Neural crest cell (in vitro differentiated cells): ENCODE results near the gene TTC17. TPM values are rescaled to one million over a fixed set of nuclear protein-coding genes. Genes with fewer than 3 reads are reported as not detected.

ENCODE experiments used
- DNase-seq: peaks from one replicate; pipeline ENCODE4 v3.0.0; 2021; ENCODE audit warnings: low read depth, mixed read lengths, low spot score
- H3K27ac Mint-ChIP-seq: one replicate; pipeline ENCODE4 v1.8.0; 2021; ENCODE audit warnings: mild to moderate bottlenecking, mixed read lengths; ENCODE audit not compliant: unreplicated experiment
- H3K27me3 Mint-ChIP-seq: 2 replicates; pipeline ENCODE4 v1.8.0; 2021; ENCODE audit warnings: low read depth, mild to moderate bottlenecking, mixed read lengths
- H3K36me3 Mint-ChIP-seq: 2 replicates; pipeline ENCODE4 v1.8.0; 2021; ENCODE audit warnings: low read depth, mild to moderate bottlenecking, mixed read lengths
- H3K4me1 Mint-ChIP-seq: 2 replicates; pipeline ENCODE4 v1.8.0; 2021; ENCODE audit warnings: mixed read lengths
- H3K4me3 Mint-ChIP-seq: one replicate; pipeline ENCODE4 v1.8.0; 2021; ENCODE audit warnings: mild to moderate bottlenecking, mixed read lengths
- H3K9me3 Mint-ChIP-seq: 2 replicates; pipeline ENCODE4 v1.8.0; 2021; ENCODE audit warnings: mixed read lengths
- total RNA-seq: library from RNA; stranded (reverse); gene quantifications from 2 replicates; pipeline ENCODE4 v1.2.1, GENCODE V29; 2021
- TF ChIP-seq, protein P1 (sequence below): fragments of 200-600 bp; sonication (generic); conservative IDR thresholded peaks from 2 replicates; pipeline ENCODE4 v1.5.0; 2021; ENCODE audit warnings: antibody characterized with exemption, mild to moderate bottlenecking

The TTC17 gene
- total RNA-seq, 1 donor from 2014 or later: 74.3 TPM

DNA sequence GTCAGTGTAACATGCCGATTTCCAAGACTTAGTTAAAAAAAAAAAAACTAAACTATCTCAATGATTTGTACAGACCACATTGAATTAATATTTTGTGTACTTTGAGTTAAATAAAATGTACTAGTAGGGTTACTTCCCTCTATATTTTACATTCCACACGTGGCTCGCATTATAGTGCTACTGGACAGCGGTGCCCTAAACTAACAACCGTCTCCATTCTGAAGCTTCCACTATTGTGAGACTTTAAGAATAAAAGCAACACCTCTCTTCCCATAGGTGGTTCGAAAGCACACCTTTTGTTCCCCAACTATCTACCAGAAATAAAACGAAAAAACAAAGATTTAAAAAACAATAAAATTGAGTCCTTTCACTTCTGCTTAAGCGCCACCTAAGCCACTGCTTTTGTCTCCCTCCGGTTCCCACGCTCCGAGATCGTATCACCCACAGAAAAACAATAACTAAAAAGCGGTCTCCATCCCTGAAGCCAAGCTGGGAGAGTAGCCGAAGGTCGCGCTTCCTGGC, 380 bp upstream of the TTC17 start:
- Mint-ChIP-seq H3K9me3 (no peaks in the 10 kb centered on the region), H3K27me3 (no peaks in the 10 kb centered on the region), H3K4me1 (peaks cover 29% of the 10 kb centered on the region), H3K36me3 (no peaks in the 10 kb centered on the region), H3K4me3 (peak overlapping the region; percentile 98), H3K27ac (peak overlapping the region; percentile 97)
- TF ChIP-seq, protein P1, sequence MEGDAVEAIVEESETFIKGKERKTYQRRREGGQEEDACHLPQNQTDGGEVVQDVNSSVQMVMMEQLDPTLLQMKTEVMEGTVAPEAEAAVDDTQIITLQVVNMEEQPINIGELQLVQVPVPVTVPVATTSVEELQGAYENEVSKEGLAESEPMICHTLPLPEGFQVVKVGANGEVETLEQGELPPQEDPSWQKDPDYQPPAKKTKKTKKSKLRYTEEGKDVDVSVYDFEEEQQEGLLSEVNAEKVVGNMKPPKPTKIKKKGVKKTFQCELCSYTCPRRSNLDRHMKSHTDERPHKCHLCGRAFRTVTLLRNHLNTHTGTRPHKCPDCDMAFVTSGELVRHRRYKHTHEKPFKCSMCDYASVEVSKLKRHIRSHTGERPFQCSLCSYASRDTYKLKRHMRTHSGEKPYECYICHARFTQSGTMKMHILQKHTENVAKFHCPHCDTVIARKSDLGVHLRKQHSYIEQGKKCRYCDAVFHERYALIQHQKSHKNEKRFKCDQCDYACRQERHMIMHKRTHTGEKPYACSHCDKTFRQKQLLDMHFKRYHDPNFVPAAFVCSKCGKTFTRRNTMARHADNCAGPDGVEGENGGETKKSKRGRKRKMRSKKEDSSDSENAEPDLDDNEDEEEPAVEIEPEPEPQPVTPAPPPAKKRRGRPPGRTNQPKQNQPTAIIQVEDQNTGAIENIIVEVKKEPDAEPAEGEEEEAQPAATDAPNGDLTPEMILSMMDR: no peak
- DNase-seq: no peak

DNA sequence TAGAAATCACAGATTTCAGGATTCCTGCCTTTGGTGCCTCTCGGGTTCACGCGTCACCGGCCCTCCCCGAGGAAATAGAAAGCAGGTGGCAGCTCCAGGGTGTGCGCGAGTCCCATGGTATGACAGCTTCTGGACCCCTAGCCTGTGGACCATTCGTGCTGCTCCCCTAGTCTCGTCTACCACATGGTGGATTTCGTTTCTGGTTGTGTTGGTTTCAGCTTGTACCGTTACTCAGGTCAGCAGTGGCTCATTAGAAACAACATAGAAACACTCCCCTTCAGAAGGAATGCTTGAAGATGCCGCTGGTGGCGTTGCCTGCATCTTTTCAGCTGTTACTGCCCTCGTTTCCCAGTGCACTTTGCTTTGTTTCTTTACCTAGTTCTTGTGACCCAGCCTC, 700 bp downstream of the TTC17 start:
- H3K36me3 Mint-ChIP-seq: no peaks in the 10 kb centered on the region
- TF ChIP-seq, protein P1: no peak
- no peak for DNase-seq
- peaks cover 29% of the 10 kb centered on the region for H3K4me1 Mint-ChIP-seq
- H3K4me3 Mint-ChIP-seq: peak overlapping the region; percentile 98
- no peaks in the 10 kb centered on the region for H3K9me3 Mint-ChIP-seq
- no peaks in the 10 kb centered on the region for H3K27me3 Mint-ChIP-seq
- H3K27ac Mint-ChIP-seq: peak overlapping the region; percentile 96

DNA sequence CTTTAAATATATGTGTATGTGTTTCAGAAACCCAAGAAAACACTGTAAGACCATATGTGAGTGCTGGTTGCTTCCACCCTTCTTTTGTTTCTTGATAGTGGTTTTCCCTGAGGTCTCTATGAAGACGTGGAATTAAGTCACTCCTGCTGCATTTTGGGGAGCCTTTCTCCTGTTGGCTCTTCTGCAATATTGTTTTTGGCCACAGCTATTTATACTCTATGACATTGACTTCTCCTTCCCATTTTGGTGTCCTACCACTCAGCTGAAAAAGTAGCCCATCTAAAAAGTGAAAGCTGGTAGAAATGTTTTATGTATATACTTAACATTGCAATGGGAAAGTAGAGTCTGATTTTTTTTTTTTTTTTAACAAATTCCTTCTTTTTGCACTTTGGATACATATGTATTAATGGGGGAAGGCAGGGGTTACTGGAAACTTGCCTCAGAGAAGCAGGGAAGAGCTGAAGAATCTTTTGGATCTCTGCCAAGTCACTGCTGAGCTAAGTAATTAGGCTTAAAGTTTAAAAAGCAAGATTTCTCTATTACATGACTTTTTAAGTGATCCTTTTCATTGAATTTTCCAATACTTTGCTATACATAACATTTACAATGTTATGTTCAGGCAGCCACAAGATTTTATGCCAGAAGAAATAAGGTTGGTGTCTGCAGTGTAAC, 1.8 kb downstream of the TTC17 start:
- Mint-ChIP-seq H3K27me3 (no peaks in the 10 kb centered on the region), H3K36me3 (peaks cover under 1% of the 10 kb centered on the region), H3K4me3 (peak overlapping the region; percentile 98), H3K27ac (peak overlapping the region; percentile 96), H3K4me1 (peaks cover 29% of the 10 kb centered on the region), H3K9me3 (no peaks in the 10 kb centered on the region)
- TF ChIP-seq, protein P1: no peak
- no peak for DNase-seq

DNA sequence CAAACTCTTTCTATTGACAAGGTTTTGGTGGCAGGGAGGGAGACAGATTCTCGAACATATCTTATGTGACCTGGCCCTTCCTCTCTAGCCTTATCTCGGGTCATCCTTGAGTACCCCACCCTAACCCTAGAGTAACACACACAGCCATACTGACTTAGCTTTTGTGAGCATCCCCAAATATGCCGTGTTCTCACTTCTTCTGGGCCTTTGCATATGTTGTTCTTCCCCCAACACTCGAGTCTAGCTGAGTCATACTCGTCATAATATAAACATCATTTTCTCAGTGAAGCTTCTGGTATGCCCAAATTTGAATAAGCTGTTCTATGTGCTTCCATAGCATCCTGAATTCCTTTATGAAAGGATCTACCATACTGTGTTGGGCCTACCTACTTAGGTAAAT, 8.0 kb downstream of the TTC17 start:
- no peak for DNase-seq
- Mint-ChIP-seq H3K9me3 (no peaks in the 10 kb centered on the region), H3K27ac (no peak overlapping the region), H3K4me3 (no peak overlapping the region), H3K27me3 (no peaks in the 10 kb centered on the region), H3K4me1 (peaks cover under 1% of the 10 kb centered on the region), H3K36me3 (peaks cover 2% of the 10 kb centered on the region)
- TF ChIP-seq, protein P1: no peak

DNA sequence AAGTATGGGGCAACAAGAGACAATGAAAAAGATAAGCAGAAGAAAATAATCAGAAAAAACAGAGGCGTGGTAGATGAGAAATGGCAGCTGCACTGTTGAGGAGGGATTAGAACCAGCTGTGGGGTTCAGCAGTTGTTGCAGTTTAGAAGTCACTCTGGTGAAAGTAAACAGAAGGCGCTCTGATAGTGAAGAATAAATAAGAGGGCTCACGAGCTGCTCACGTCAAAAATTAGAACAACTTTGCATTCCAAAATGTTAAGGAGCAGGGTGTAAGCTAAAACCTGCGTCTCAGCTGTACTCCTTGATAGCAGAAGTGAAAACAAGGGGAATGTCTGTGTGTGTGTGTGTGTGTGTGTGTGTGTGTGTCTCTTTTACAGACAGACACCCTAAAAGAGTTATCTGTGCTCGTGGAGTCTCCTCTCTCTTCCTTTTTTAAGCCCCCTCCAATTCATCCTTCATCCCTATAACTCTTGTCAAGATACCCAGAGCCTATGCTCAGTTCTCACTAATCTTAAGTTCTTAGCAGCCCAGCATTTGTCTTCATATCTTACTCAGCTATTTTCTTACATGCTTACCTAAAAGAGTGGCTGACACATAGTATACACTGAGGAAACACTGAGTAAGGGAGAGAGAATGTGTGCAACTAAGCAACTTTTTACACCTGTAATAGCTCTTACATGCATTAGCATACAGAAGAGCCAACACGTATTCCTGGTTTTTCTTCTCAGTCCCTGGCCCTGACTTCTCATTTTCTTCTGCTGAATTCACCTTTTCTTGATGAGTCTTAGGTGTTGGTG, 8.9 kb downstream of the TTC17 start:
- Mint-ChIP-seq H3K4me1 (no peaks in the 10 kb centered on the region), H3K9me3 (no peaks in the 10 kb centered on the region), H3K27ac (peak overlapping the region; percentile 45)

More for the DNA sequence above, 8.9 kb downstream of the TTC17 start:
- no peak for DNase-seq
- TF ChIP-seq, protein P1: no peak
- Mint-ChIP-seq H3K27me3 (no peaks in the 10 kb centered on the region), H3K36me3 (peaks cover 2% of the 10 kb centered on the region), H3K4me3 (no peak overlapping the region)
